HG02884 (cell line): ENCODE measurements around the gene PRUNE2.
"Not testable (repeated sequence)": the region's sequence is repeated elsewhere in the genome, so short reads cannot be mapped to it uniquely, and the experiment has no call there.

Source experiments
- ATAC-seq: cut with Tn5 transposase; IDR thresholded peaks from one replicate; pipeline ENCODE4 v1.9.1; 2021; ENCODE audit warnings: mild to moderate bottlenecking, moderate library complexity; ENCODE audit not compliant: unreplicated experiment

The PRUNE2 gene

DNA sequence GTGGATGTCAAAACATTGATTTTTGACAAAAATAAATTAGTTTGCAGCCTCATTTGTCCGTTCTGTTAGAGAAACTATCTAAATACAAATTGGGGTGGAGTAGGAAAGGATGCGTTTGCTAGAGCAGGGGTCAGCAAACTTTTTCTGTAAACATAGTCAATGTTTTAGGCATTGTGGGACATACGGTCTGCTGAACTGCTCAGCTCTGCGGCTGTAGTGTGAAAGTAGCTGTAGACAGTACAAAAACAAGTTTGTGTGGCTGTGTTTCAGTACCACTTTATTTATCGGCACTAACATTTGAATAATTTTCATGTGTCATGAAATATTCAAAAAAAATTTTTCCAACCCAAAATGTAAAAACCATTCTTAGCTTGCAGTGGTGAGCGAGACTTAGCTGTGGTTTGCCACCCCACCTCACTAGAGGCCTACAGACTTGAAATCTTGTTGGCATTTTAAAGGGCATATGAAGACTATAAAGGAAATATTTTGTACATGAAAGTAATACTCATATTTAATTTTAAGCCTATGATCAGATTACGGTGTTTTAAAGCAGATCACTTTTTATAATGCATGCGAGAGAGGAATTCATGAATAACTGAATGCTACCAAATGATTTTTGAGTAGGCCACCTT, 292.6 kb downstream of the PRUNE2 start:
- ATAC-seq, result no peak

DNA sequence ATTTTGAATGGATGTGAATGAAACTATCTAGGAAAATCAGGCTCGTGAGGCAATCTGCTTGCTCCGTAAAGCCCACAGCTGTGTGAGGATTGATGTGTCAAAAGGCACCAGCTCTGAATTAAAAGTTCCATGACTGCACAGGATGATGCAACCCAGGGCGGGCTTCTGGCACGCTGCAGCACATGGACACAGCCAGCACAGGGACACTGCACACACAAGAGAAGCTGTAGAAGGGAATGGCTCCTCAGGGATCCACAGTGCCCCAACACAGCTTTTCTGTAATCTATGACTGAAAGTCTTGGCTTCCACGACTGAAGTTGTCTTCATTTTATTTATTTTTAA, 295.9 kb downstream of the PRUNE2 start:
- ATAC-seq, result no peak

DNA sequence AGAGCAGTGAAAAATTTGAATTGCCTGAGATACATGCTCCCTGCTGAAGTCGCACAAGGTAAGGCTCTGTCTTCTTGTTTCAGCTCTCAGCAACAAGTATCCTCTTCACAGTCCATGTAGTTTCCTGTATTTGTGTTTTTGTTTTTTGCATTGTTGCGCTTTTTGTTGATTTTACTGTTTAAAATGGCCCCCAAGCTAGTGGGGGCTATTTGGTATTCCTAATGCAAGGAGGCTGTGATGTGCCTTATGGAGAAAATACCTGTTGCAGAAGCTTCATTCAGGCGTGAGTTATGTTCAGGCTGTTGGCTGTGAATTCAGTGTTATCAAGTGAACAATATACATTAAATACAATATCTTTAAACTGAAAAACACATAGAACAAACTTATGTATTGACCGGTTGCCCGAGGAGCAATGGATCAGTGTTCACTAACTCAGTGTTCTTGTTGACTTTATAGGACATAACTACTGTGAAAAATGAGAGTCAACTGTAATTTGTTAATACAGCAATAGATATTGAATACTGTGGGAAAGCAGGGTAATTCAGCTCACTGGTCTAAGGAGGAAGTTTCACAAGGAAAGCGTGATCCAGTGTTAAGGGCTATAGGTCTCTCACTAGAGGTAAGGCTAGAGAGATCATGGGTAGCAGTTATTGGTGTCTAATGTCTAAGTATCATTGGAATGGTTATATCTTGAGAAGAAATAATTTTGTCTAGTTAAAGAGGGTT, 296.5 kb downstream of the PRUNE2 start:
- ATAC-seq, result no peak

DNA sequence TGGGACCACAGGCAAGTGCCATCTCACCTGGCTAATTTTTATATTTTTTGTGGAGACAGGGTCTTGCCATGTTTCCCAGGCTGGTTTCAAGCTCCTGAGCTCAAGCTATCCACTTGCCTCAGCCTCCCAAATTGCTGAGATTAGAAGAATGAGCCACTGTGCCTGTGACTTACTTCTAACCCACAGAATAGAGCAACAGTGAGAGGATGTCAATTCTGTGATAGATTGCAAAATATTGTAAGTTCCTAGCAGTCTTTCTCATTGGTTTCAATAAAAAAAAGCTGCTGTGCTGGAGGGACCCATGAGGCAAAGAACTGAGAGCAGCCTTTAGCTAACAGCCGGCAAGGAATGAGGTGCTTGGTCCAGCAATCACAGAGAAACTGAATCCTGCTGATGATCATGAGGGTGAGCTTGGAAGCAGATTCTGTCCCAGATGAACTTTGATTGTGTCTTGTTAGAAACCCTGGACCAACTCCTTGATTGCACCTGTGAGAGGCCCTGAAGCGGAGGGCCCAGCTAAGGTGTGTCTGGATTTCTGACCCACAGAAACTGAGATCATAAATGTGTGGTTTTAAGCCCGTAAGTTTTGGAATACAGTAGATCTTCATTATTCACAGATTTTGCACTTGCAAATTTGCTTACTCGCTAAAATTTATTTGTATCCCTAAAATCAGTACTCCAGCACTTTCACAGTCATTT, 297.2 kb downstream of the PRUNE2 start:
- no peak for ATAC-seq

DNA sequence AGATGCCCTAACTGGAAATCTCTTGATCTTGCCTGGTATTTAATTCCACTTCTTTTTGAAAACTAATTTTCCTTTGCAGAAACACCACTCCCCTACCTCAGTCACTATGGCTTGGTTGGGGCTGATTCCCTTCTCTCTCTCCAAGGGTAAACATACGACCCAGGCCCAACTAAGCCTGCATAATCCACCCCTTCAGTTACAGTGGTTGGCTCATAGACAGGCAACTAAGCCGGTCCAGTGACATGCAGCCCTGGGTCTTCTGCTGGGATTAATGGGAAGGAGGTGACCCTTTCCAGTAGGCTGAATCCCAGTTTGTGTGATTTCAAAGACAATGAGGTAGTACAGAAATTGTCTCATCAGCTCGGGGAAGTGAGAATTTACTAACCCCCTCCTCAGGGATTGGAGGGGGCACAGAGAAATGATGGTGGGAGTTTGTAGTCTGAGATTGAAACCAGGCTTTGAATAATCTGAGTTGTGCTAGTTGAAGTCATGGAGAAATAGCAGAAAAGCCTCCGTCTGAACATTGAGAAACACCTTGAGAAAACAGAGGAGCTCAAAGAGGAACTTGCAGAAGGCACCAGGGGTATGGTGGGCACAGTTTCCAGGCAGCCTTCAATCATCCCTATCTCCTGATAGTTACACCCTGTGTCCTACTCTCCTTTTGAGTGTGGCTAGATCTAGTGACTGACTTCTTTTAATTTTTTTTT, 298.0 kb downstream of the PRUNE2 start:
- ATAC-seq, result no peak

DNA sequence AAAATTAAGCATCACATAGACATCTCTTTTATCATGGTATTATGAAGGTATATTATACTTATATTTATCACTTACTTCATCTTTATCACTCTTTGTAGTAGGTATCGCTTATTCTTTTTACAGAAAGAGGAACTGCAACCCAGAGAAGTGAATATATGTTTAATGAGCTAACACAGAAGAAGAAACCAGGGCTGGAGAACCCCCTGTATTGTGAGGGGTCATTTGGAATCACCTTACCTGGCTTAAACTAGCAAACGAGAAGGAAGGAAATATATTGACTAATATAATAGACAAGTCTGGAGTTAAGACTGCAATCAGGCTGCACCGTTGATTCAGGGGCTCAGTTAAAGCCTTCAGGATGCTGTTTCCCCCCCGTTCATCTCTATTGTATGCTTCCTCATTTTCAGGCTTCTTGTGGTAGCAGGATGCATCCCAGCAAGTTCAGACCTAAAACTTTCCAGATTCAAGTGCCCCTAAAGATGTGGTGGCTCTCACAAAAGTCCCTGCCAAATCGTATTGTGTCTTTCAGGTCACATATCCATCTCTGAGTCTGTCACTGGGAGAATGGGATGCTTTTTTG, 300.5 kb downstream of the PRUNE2 start:
- peak; percentile 90 for ATAC-seq

DNA sequence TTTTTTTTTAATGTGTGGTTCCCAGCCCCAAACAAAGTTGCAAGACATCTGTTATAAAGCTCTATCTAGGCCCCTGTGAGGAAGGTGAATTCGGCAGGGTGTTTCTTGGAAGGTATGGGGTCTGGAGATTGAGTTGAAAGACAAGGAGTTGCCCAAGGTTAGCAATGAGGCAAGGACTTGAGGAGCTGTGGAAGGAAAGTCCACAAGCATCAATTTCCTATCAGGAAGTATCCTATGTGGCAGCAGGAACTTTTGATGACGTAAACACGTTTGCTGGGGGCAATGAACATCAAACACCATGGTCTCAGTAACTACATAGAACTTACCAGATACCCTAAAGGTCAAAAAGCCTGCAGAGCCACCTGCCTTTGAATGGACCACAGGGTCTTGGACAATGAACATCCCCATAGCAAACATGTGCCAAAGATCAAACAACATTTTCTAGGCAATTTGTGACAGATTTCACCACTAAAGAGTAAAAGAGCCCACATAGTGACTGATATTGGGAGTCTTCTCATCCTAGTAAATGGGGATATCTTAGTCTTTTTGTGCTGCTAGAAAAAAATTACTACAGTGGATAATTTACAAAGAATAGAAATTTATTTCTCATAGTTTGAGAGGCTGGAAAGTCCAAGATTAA, 301.9 kb downstream of the PRUNE2 start:
- no peak for ATAC-seq

DNA sequence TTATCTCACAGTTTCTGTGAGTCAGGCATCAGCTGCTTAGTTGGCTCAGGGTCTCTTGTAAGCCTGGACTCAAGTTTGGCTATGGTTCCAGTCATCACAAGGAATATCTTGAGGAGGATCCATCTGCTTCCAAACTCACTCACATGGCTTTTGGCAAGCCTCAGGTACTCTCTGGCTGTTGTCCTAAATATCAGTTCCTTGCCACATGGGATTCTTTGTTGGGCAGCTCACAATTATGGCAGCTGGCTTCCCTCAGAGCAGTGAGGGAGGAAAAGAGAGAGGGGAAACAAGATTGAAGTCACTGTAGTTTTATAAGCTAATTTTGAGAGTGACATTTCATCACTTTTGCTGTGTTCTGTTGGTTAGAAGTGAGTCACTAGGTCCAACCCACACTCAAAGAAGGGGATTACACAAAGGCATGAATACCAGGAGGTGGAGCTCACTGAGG, 302.4 kb downstream of the PRUNE2 start:
- ATAC-seq, result no peak

DNA sequence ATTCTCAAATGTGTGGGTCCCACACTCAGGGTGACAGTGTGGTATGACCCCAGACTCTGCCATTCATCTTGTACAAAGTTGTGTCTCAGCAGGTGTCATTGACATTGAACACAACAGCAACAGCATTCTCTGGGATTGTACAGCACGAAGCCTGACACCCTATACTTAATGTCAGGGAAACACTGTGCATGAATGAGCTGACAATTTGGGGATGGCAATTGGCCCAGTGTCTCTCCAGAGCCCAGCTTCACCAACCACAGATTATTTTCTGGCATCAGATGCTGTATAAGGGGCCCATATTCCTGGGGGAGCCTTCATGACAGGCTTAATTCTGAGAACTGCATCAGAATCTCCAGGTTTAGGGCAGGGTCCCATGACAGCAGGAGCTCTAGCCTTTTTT, 303.7 kb downstream of the PRUNE2 start:
- no peak for ATAC-seq

DNA sequence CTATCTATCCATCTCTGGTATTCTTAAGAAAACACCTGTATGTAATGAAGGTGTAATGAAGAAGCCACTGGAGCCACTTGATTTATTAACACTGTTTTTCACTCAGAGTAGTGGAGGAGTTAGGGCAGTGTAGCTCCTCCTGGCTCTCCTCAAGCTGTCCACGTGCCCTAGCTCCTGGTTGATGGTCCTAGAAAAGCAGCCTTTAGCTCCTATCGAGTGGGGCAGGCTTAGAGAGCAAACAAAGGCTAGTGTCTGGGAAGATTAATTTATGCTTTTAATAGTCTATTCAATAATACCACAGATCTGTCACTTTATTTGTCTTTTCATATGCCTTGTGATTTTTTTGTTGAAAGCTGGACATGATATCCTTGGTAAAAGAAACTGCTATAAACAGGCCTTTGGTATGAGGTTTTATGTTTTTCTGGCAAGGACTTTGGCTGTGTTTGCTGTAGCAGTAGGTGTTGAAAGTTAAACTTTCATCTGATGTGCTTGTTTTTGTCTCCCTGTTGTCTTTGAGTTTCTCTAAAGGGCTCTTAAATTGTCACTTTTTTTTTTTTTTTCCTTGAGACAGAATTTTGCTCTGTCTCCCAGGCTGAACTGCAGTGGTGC, 305.8 kb downstream of the PRUNE2 start:
- ATAC-seq, result no peak

DNA sequence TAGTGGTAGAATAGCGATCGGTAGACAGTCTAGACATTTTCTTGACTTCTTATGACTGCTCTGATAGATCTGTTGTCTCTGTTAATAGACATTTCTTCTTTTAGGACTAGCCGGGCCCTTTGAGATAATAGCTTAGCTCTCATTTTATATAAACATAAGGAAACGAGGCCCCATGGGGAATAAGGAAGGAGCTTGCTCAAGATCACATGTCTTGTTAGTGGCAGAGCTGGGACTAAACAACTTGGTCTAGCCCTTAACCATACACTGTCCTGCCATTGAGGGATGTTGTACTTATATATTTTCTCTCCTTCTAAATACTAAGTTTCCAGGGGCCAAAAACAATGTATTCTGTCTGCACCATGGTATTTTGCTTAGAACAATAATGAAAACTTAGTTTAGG, 306.9 kb downstream of the PRUNE2 start:
- ATAC-seq, result no peak

DNA sequence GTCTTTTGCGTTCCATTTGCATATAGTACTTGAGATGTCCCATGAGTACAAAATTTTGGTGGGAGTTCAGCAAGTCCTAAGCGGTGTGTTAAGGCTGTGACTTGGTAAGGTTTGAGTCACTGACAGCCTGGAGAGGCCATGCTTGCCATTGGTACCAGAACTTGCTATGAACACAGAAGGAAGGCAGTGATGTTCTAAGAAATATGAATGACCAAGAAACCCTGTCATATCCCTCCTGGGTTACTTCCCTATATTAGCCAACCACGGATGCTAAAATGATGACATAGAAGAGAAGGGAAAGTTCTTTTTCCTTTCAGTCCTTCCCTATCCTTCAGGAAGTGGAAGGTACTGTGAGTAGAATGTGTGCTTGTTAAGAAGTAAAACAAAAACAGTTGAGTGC, 310.3 kb downstream of the PRUNE2 start:
- no peak for ATAC-seq

DNA sequence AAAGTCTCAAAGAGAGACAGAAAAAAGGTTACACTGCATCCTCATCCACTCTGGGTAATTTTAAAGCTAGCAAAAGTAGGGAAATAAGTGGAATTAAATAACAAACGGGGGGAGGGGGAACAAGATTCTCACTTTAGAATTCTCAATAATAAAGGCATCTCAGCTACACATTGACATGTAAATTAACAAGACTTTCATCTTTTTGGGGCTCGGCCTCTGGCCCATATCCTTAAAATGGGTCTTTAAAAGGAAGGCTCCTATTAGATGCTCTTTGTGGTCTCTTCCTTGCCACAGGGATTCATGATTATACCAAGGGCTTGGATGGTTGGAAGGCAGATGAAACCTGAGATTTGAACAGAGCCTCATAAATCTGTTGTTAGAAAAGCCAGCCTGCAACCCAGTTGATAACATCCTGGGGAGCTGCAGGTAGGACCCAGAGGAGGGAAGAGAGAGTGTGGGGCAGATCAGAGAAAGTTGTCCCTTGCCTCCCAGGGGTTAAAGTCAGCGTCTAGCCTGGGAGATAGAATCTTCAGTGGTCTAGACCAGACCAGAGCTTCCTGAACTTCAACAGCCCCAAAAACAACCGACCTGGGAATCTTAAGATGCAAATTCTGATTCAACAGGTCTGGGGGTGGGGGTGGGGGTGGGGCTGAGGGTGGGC, 311.0 kb downstream of the PRUNE2 start:
- no peak for ATAC-seq

DNA sequence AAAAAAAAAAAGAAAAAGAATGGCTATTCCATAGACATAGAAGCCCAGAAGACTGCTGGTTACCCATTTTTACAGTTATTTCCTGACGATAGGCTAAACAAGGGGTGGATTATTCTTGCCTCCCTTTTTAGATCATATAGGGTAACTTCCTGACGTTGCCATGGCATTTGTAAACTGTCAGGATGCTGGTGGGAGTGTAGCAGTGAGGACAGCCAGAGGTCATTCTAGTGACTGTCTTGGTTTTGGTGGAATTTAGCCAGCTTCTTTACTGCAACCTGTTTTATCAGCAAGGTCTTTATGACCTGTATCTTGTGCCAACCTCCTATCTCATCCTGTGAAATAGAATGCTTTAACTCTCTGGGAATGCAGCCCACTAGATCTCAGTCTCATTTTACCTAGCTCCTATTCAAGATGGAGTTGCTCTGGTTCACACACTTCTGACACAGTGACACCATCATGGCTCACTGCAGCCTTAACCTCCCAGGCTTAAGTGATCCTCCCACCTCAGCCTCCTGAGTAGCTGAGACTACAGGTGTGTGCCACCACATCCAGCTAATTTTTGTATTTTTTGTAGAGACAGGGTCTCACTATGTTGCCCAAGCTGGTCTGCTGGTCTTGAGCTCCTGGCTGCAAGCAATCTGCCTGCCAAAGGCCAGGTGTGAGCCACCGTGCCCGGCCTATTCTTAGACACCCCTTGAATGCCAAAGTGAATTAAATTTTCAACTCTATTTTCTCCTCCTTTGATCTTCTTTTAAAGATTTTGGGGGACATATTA, 311.8 kb downstream of the PRUNE2 start:
- not testable (repeated sequence) for ATAC-seq

DNA sequence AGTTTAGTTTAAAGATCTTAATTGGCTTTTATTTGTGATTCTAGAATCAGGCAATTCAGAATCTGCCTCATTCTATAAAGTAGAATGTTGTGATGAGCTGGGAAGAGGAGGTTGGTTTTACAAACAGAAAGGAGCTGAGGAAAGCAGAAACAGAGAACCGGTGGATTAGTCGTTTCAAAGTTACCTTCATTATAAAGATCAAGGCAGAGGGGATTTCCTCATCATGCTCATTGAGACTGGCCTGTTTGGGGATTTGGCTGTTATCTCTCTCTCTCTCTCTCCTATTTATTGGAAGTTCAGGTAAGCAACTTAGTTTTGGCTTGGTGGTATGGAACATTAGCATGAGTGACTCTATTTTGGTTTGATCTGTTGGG, 313.0 kb downstream of the PRUNE2 start:
- ATAC-seq, result no peak

DNA sequence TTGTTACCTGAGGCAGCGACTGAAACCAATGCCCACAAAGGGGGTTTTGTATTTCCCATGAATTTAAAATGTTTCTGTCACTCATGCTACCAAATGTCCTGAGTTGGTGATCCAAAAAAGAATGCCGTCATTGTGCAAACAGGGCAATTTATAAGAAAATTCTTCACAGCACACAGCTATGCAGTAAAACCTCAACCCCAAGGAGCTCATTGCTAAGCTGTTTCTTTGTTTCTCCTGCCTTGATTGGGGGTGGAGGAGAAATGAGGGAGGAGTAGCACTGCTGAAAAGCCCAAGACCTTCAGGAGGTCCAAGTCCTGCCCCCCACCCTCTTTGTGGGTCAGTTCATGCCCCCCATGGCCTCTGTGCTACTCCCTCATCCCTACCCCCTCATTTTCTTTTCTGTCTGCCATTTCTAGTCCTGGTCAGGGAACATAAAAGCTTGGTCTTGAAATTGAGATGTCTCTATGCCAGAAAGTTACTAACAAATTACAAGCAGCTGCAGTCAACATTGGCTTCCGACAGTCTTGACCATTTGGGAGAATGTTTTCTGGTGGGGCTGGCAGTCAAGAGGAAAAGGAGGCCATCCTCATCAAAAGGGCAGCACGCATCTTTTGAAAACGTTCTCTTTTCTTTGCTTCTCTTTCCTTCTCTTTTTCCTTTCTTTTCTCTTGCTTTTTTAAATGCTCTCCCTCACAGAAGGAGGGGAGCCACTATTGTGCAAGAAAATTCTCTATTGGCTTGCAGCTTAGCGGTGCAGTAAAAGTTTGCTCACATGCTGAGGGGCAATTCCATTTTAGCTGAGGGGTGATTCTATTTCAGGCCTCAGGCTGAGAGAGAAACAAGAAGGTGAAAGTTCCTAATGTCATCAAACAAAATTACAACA, 313.6 kb downstream of the PRUNE2 start:
- no peak for ATAC-seq

DNA sequence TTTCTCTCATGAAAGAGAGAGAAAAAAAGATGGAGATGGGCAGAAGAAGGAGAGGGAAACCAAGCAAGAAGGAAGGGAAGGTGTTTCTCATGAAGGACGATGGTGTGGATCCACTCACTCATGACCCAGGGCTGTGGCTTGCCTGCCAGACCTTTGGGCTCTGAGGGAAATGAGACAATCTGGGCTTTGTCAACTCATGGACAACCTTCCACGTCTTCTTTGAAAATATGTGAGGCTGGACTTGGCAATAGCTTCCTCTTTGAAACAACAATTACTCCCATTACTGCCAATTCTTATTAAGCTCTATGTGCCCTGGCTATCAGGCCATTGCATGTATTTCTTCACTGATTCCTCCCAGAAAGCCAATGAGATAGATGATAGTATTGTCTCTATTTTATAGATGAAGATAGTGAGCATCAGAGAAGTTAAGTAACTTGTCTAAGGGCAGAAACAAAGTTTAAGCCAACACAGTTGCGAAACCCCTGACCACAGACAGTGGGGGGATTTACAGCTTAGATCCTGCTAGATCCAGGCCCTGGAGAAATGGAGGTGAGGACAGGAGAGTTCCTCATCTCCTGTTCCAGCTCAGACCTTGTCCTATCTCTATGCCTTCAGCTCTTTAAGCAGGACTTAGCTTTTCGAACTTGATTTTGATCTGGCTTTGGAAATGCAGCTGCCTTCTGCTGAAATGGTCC, 314.5 kb downstream of the PRUNE2 start:
- no peak for ATAC-seq

DNA sequence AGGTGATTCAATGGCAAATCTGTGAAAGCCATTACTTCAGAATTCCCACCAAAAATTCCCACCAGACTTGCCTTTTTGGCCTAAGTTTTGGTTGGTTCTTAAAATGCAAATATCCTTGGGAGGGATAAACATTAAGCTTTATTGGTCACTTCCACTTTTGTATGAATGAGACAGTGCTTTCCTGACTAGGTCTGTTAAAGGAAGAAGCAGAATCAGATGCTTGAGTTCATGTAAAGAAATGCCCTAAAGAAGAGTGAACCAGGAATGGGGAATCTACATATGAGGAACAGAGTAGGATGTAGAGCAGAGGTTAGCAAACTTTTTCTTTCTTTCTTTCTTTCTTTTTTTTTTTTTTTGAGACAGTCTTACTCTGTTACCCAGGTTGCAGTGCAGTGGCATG, 317.6 kb downstream of the PRUNE2 start:
- ATAC-seq, result no peak
